HG03558 (cell line): Measurements from ENCODE around the gene RAG2.

Experiments
- ATAC-seq: cut with Tn5 transposase; IDR thresholded peaks from one replicate; pipeline ENCODE4 v1.9.1; 2021; ENCODE audit warnings: moderate number of reproducible peaks; ENCODE audit not compliant: unreplicated experiment; ENCODE audit errors: extremely low read depth

Gene RAG2

DNA sequence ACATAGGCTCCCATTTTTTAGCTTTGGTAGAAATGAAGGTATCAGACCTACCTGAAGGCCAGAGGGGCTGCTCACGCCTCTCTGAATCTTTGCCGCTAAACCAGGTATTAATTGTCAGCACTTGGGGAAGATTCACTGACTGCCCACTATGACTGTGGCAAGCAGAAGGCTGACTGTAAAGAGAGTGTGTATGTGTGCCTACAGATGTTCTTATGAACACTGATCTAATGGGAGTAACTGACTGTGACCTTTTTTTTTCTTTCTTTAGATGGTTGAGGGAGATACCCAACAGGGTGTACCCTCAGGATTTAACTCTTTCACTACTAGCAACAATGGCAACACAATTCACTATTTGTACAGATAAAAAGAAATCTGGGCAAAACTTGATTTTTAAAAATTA is at the start of gene RAG2:
RAG2 (minus strand) TSS at position 186 of the 400 bp plus-strand sequence. CDS start 4,068 bp downstream, outside the sequence.
- ATAC-seq, result no peak

DNA sequence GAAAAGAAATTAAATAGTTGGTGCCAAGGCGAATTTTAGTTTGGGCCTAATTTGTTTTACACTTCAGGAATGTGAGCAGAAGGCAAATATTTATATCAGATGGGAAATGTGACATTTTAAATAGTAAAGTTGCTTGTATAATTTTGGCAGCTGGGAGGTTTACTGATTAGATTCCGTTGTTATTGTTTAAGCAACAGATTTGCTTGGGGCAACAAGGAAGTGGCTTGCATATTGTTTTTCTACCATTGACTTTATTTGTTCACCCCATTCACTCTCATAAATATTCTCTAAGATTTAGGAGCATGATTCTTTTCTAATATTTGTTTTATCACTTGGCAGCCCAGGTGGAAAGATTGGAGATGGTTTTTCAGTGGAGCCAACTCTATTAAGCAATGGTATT is 40.5 kb upstream of the RAG2 start:
- no peak for ATAC-seq

DNA sequence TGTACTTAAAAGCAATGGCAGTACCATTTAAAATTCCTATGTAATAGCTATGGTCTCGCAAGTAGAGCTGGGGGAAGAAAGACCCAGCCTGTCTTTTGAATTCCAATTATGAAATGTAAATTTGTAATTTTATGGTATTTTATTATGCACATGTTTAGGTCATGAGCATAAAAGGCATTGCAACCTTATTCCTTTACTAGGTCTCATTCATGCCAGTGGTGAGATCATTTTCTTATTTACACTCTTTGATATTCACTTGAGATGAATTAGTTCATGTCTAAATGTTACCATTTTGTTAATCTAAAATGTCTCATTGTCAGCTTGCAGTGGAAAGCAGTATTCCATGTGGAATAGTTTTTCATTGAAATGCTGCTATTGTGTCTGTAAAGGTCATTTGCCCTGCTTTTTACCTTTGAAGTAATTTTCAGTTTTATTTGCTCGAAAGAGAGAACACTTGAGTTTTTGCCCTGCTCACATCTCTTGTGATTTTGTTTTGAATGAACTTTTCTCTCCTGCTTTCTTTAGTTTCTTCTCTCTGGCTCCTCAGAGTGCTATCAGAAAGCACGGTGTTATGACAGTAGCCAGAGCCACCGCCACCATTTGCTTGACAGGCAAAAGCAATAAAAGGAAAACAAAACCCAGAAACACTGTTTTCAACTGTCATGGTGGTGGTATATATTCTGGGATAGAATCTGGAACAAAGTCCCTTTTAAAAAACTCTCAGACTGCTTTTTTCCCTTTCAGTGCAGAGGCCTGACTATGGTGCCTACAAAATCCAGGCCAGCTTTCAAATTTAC is 37.2 kb upstream of the RAG2 start:
- no peak for ATAC-seq

DNA sequence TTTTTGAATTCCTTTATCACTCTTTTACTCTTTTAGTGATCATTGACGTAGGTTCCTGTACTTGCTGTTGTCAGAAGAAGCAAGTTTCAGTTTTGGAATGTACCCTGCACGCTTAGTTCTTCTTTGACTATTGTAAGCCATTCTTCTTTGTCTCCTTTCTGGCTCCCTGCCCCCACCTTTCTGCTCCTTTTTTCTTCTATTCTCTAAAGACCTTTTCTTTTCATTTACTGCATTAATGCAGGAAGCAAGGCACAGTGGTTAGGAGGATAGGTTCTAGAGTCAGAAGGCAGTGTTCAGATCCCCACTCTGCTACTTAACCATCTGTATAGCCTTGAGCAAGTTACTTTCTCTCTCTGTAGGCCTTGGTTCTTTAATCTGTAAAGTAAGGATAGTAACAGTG is 33.7 kb upstream of the RAG2 start:
- ATAC-seq, result no peak

DNA sequence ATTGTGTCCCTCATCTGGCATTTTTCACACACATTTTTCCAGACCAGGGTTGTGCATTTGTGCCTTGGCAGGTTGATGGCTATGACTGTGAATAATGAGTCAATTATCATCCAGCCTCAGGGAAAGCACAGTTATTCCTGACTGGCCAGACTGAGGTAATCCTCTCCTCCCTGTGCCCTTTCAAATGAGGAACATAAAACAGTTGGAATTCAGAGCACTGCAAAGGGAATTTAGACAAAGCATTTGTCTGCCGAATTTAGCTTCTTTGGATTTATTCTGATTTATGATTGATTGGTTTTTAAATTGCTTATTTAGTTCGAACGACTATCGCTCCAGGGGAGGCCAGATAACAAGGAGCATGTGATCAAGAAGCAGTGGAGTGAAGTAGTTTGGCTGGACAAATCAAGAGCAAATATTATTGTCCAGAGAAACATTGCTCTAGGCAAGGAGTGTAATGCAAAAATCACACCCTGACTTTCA is 30.8 kb upstream of the RAG2 start:
- no peak for ATAC-seq

DNA sequence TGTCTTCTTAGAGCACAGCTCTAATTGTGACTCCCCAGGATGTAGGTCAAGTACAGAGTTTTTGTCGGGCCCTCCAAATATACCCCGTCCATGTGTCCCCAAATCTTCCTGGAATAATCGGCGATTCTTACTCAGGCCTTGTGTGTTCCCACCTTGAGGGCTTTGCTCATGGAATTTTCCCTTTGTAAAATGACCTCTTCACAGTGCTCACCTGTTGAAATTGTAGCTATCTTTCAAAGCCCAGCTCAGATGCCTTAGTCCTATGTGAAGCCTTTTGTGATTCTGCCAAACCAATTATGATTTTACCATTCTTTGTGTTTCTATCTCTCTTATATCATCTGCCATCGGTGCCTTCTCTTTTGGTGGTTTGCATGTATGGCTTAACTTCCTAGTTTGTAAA is 30.1 kb upstream of the RAG2 start:
- ATAC-seq, result no peak

DNA sequence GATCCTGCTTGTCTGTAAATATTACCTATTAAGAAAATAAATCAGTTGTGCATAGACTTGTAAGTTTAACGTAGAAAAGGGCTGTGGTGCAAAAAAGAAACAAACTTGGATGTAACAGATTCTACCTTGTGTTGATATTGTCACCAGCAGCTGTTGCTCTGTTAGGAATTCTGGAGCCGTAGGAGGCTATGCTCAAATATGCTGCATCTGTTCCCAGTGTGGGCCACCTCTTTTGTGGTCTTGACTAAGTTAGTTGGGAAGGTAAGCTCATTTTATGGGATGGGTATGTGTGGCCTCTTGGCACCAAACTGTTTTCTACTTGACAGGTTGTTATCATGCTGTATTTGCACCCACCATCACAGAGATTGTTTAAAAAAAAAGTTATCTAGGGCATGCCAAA is 29.4 kb upstream of the RAG2 start:
- no peak for ATAC-seq

DNA sequence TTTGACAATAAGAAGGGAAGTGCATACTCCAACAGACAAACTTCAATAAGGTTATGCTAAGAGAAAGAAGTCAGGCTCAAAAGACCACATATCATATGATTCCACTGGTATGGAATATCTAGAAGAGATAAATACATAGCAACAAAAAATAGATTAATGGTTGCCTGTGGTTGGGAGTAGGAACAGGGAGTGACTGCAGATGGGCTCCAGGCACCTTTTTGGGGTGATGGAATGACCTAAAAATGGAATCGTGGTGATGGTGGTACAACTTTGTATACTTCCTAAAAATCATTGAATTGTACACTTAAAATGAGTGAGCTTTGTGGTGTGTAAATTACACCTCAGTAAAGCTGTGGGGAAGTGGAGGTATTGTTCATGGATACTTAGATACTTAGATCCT is 29.0 kb upstream of the RAG2 start:
- no peak for ATAC-seq

DNA sequence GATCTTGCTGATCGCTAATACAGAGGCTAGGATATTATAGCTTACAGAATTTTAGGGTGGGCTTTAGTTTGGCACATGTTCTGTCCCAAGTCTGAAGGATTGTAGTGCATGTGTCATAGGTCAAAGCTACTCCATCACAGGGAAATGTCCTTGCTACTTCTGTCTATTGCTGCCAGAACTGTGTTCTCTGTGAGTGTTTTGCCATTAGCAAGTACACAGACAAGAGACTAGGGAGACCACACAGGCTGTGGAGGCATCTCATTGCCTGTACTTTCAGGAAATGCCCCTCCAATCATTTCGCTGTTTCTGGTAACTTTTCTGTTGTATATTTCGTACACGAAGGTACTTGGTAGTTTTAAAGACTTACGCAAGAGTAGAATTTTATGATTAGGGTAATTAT is 25.5 kb upstream of the RAG2 start:
- no peak for ATAC-seq

DNA sequence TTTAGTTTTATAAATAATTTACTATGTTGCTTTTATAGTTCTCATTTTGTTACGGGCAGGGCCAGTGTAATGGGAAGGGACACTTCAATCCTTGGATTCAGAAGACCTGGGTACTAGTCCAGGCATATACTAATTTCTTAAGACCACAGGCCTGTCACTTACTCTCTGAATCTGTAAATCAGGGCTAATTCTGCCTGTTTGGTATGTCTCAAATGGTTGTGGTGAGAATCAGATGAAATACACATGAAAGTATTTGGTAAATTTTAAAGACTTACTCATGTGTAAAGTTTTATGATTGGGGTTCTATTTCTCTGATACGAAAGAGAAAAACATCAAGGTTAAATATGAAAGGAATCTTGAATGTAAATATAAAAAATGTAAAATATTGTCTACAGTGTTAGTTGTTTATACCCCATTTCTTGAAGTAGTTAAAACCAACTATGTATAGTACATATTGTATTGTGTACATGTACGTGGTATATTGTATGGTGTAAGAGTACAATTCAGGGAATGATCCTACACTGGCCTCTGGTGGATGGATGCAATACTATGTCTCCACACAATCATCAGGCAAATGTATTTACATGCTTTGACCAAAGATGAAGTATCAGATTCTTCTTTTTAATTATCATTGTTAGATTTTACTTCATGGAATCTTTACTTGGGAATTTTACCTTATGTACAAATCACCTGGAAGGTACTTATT is 24.5 kb upstream of the RAG2 start:
- ATAC-seq, result peak; percentile 63

DNA sequence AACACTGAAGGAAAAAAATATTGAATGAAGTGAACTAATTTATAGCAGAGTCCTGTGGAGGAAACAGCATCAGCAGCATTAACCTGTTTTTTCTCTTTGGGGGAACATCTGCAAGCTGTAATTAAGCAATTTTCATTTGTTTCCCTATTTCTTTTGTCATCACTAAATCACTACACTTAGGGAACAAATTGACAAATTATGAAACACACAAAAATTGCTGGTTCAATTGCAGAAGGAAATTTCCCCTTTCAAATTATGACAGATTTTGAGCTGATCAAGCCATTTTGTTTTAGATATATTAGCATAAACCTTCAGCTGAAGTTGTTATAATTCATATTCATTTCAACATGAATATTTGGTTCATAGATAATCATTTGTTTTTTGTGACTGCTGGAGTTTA is 22.2 kb upstream of the RAG2 start:
- ATAC-seq, result no peak

DNA sequence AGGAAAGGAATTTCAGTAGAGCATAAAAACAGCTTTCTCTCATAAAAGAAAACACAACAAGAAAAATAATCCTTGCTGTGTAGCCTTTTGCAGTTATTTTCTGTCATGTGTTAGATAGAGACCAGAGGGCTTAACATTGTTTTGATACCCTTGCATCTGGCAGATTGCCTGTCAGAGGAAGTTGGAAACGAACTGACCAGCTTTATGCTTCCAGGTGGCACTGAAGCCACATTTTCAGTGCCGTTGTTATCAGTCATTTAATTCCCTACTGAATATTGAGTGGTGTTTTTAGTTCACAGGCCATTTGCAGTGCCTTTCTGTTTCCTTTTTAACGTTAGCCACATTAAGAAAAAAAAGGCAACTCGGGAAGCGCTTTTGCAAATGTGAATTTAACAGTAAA is 21.5 kb upstream of the RAG2 start:
- no peak for ATAC-seq

DNA sequence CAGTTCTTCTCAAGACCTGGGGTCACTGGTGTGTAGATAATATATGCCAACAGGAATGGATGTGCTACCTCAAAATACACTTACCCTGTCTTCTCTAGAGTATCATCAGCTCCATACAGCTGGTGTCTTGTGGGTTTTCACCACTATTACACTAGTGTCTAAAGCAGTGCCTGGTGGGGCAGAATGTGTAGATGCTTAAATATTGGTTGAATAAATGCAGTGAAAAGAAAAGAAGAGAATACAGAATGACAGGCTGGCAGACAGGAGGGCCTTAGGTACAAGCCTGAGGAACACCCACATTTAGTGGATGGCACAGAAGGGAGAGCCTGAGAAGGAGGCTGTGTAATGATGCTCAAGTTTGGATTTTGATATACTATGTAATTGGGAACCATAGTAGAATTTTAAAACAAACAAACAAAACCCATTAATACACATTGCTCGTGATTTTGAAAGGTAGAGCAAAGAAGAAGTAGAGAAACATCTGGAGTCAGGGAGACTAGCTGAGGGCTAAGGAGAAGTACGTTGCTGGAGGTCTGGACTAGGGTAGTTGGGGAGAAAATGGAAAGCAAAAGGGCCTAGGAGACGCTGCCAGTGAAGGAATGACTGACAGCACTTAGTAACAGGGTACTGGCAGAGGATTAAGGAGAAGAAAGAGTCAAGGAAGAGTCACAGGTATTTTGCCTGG is 20.5 kb upstream of the RAG2 start:
- ATAC-seq, result no peak

DNA sequence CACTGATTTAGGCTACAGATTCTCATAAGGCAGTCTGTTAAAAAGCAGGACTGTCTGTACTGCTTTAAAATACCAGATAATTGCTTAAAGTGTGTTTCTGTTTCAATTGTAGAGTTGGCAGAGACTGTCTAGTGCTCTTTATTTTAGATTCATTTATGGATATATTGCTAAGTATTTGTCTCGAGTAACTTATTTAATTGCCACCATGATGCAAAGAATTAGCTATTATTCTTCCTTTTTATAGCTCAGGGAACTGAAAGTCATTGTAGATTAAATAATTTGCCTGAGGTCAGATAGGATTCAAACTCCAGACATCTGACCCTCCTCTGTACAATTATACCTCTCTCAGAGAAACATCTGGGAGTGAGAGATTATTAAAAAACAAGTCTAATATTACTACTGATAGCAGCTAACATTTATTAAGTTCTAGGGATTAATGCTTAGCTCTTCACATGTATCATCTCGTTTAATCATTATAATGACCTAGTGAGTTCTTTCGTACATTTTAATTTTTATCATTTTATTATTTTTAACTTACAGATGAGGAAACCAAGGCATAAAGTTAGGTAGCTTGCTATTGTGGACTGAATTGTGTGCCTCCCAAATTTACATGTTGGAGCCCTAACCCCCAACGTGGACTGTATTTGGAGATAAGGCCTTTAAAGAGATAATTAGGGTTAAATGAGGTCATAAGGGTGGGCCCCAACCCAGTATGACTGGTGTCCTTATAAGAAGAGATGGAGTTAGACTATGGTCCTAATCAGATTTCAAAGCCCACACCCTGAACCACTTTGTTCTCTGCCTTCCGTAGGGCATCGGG is 19.7 kb upstream of the RAG2 start:
- ATAC-seq, result no peak

DNA sequence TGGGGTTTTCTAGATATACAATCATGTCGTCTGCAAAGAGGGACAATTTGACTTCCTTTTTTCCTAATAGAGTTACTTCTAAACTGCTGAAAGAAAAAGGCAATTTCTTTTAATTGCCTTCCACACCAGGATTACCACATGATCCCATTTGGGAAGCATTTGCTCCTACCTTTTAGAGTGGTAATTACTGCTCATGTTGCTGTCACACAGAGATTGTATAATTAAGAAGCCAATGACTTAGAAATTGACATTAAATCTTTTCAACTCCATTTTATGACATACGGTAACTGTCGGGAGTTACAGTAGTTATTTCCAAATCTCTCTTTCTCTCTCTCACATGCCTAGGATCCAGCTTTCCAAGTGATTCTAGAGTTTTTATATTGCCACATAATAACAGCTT is 17.8 kb upstream of the RAG2 start:
- no peak for ATAC-seq

DNA sequence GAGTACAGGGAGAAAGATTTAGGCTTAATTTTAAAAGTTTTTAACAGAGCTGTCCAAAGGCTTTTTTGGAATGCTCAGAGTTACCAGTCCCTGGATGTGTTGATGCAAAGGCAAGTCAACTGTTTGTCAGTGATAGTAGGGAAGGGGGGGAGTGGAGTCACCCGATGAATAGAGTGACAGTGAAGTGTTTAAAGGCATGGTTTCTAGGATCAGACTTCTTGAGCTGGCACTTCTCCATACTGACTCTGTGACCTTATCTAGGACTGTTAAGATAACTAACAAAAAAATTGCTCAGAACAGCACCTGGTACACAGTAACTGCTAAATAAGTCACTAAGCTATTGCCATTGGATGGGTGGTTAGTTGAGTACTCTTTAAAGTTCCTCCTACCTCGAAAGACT is 11.3 kb upstream of the RAG2 start:
- ATAC-seq, result no peak

DNA sequence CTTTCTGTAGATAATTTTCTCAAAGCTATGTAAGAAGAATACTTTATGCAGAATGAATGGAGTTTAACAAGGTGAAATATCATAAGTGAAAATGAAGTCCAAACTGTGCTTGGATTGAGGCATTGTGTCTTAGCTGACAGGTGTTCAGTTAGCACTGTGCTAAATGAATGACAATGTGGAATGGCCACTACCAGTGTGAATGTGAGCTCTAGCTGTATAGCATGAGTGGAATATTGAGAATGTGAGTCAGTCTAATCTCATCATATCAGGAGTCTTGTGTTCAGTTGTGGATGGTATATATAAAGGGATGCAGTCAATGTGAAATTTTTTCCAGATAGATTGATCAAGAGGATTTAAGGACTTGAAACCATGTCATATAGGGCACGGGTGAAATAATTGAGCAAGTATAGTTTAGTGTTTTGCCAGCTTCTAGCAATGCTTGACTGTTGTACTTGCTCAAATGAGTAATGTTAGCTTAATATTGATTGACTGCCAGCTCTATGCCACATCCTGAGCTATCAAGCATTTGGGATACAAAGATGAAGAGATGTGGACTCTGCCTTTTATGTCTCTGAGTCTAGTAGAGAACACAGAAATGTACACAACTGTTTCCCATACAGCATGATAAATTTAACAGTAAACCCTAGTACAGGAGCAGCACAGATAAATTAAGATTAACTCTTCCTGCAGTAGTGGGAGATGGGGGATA is 10.6 kb upstream of the RAG2 start:
- ATAC-seq, result no peak

DNA sequence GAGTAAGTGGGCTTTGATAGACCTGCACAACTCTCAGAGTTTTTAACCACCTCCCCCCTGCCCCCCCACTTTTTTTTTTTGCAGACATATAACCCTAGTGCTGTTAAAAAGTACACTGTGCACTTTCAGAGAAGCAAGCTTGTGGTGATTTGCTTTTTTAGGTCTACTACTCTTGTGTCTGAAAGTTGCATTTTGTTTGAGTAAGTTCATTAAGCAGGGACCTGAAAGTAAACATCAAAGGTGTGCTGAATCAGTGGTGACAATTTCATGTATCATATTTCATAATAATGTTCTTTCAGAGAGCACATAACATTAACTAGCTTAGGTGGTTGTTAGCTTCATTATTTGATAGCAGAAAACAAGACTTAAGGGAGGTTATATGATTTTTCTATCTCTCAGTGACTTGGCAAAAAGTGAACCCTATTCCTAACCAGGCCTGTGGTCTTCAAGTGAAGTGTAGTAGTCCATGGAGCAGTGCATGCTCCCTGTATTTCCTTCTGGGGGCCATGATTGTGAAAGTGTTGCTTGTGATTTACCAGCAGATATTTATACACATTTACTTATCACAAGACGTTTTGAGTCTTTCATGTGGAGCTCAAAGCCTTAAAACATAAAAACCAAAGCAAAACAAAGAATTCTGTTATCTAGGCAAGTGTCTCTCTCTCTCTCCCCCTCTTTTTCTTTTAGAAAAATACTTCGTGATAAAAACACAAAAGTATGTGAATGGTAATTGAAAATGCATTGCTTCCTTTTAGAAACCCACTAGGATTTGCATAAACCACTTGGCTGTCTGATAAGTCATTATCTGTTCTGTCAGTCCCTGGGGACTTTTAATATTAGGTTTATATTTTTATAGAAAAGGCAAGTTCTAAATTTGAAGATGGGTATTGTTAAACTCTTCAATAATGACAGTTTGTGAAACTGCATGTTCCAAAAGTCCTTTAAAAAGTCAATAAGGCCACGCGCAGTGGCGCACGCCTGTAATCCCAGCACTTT is 7.5 kb upstream of the RAG2 start:
- ATAC-seq, result no peak

DNA sequence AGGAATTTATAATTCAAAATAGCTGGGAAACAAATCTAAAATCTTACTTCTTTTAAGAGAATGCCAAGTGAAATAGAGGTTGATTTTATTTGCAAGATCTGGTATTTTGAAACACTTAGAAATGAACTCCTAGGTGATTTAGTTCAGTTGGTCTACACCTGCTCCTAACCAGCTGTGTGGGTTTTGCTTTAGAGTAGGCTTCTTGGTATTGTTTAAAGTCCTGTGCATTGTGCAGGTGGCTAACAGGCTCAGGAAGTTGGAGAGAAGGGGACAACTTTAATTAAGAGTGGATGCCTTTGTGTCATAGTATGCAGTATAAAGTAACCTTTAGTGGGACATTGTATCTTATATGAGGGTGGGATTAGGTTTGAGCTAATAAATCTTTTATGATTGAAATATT is 4.1 kb upstream of the RAG2 start:
- no peak for ATAC-seq
